NCI-H2171 treated with DMSO at 0.1 percent for 48 hours (cell line): Measurements from ENCODE around the gene BMX.

ENCODE experiments used
- DNase-seq: peaks from one replicate; lab custom pipeline; 2025; lab: John Stamatoyannopoulos, UW

The BMX gene

DNA sequence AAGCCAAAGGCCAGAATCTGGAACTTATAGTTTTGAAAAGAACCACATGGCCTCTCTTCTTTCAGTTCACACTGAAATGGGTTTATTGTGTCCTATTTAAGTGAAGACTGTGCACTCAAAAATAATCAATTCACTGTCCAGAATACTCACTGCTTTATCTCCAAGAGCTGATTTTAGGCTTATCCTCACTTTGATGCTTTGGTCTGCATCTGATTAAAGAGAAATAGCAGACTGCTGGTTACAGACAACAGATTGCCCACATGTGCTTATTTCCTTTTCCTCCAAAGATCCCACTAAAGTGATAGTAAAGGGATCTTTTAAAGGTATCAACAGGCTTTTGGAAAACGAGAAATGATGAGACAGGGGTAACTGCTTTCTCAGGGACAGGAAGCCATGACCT is 69.5 kb downstream of the BMX start:
- DNase-seq = no peak

DNA sequence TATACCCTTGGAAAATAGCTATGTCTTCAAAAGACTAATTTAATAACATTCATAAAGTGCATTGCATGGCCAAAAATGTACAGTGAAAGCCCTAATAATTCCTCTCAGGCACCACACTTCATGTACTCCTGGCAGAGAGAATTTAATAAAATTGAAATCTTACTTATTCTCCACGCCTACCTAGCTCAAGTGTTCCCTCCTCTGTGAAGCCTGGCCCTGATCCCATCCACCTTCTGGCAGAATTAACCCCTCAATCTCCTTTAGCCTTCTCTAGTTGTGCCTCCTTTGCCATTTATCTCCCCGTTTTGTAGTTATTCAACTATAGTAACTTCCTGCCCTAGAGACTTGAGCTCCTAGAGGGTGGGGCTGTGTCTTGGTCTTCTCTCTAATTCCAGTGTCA is 73.4 kb downstream of the BMX start:
- DNase-seq = no peak

DNA sequence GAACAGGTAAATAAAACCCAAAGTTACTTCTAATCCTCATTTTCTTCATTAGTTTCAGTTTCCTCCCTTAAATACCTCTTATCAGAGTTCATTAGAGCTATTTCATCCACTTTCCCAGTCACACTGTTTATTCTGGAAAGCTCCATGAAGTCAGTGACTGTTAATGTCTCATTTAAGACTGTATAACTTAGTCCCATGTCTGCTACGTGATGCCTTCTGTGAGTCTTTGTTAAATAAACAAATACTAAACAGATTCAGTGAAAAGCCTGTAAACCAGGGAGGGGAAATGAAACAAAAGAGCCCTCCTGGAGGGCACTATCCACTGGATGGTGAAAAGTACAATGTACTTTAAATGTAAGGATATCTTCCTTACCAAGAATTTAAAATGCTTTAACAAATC is 75.4 kb downstream of the BMX start:
- no peak for DNase-seq

DNA sequence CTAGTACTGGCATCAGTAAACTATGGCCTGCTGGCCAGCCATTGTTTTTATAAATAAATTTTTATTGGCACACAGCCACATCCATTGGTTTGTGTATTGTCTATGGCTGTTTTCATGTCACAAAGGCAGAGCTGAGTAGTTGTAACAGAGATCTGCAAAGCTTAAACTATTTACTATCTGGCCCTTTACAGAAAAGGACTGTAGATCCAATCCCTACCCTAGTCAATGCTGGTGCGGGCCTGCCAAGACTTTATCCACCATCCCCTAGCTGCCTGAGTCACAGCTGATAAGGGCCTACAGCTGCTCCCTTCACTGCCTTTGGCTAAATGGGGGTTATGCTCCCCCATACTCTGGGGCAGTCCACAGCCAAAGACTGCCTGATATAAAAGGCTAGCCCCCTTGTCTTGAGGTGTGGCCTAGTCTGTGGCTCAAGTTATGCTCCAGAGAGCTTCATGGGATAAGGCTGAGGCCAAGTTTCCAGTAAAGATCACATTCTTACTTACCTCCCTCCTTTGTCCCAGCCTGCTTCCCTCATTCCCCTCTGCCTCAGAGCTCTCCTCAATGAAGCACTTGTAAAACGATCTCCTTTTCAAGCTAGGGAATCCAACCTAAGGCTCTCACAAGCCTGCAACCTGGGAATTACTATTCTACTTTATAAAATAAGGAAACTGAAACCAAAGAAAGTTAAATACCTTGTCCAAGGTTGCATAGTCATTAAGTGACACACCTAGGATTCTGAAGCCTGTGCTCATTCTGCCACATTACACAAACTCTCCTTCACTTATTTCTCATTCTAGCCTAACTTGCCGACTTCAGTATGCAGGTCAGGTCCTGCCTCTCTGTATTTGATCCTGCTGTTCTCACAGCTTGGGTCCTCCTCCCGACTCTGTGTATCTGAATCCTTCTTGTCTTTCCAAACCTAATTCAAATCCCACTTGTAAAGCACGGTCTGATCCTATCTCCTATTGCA is 79.5 kb downstream of the BMX start:
- DNase-seq = no peak

DNA sequence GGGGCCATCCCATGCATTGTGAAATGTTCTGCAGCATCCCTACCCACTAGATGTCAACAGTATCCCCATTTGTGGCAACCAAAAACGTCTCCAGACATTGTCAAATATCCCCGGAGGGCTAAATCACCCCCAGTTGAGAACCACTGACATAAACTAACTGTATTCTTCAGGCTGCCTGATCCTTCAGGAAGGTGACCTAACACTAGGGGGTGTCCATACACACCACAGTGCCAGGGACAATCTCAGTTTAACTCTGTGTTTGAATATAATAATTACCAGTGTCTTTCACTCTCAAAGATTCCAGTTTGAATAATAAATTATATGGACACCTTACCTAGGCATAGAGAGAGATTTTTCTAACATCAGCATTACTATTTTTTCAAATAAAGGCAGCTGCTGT is 93.8 kb downstream of the BMX start:
- DNase-seq = no peak

DNA sequence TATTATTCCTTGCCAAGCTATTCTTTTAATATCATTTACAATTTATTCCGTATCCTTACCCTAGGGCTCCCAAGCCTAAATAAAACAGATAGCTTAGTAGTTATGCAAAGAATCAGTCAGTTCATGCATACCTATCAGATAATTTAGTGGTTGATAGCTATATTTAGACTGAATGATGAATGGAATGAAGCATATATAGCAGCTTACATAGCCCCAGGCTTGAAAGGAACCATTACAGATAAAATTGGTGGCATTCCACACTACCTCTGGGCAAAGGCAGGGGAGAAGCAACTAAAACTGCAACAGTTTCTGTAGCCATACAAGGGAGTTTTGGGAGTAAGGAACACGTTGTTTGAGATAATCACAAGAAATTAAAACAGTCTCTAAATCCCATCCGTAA is 97.4 kb downstream of the BMX start:
- DNase-seq = no peak

DNA sequence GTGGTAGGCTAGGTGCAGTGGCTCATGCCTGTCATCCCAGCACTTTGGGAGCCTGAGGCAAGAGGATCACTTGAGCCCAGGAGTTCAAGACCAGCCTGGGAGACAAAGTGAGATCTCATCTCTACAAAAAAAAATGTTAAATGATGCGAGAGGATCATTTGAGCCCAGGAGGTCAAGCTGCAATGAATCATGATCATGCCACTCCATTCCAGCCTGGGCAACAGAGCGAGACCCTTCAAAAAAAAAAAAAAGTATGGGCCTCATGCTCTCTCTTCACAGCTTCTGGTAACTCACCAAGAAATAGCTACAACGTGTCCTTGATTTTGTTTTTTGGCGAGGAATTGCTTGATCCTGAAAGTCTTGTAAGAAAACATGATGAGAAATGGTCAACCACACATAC is 98.9 kb downstream of the BMX start:
- no peak for DNase-seq

DNA sequence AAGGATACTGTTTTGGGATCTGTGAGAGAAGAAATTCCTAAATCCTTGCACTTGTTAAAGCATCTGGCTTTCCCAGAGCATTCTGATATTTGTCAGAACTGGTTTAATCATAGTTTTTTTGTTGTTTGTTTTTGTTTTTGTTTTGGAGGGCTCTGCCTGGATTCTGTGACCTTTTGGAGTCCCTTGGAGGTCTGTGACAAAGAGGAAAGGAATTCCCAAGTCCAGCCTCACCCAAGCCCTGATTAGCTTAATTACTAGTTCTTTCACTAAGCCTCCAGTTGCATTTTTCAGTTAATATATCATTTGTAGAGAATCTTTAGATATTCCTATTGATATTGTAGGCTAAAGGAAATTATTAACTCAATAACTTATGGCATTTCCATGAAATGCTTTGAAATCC is 99.4 kb downstream of the BMX start:
- DNase-seq = no peak

DNA sequence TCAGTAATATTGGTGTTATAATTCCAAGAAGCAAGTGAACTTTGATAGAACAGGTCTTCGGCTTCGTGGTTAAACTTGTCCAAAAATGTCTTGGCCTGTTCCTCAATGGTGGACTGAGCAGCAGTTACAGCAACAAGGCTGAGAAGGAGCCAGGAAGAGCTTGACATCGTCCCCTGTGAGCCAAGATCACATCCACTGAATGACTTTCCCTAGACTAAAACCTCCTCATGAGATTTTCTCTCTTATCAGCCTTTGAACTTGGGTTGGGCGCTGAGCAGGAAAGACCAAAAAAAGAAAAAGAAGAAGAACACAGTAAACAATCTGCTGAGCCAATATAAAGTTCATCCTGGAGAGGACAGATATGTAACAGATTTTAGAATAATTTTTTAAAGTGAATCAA is 100.1 kb downstream of the BMX start, which contains the start of gene ACE2:
ACE2 (minus strand) TSS at position 216 of the 400 bp plus-strand sequence; CDS start at position 167, 49 bp downstream.
- no peak for DNase-seq

DNA sequence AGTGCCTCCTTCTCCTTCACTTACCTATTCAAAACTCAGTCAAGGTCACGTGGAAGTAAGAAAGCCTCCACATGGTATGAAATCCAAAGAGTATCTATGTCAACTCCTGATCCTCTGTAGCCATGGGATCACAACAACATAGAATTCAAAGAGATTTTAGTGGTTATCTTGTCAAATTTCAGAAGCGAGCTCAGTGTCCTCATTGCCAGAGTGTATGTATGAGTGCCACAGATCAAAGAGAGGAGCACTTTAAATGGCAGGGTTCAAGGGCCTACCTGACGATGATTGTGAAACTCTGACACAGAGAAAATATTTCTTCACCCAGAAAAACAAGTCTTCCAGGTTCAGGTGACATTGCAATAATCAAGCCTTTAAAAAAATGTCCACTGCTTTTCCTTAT is 101.3 kb downstream of the BMX start:
- no peak for DNase-seq

DNA sequence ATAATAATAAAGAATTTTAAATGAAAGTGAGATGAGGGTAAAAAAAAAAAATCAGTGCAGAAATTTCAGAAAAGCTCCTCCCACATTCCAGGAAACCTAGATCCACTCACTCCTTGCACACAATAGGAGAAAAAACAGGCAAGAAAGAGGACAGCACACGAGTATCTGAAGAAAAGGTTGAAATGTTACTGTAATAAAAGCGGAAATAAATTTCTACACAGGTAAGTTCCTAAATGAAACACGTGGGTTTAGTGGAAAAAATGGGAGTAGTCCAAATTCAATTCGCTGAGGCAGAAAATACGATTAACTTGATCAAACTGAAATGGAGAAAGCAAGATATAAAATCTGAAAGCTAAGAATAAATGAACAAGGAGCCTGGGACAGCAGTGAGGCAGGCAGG is 102.2 kb downstream of the BMX start:
- DNase-seq = no peak

DNA sequence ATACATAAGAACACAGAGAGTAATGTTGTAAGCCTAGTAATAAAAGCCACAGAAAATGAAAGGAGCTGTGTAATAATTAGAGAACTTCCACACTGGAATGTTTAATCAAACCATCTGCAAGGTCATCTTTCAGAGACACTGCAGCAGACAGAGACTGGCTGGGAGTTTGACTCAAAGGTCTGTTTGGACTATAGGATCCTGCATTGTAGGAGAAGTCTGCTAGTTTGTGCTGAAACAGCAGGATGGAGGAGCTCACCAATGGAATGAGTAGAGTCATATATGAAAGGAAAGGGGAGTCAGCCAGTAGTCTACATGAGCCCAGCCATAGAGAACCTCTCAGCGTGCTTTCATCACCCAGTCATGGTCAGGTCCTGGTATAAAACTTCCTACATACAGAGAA is 104.6 kb downstream of the BMX start:
- no peak for DNase-seq
